SH-SY5Y (cell line): ENCODE measurements around the gene ARFIP2.

Experiments
- GATA2 ChIP-seq: IDR thresholded peaks from 2 replicates; pipeline ENCODE4 v1.6.1; 2011; ENCODE audit warnings: mild to moderate bottlenecking, low read depth, low read length
- GATA3 ChIP-seq: IDR thresholded peaks from 2 replicates; pipeline ENCODE4 v1.6.1; 2011; ENCODE audit warnings: low read depth, mild to moderate bottlenecking, low read length, moderate library complexity

GRCh38 chr11:6438979-6439571 lies 42.1 kb downstream of the ARFIP2 start:
- no peak for TF ChIP-seq GATA2
- no peak for TF ChIP-seq GATA3
